Keratinocyte (primary cell): ENCODE data around the gene KCNAB2.

Experiments
- CTCF ChIP-seq, 3 experiments: IDR thresholded peaks in 1 of 3; conservative IDR thresholded peaks in 1 of 3; optimal IDR thresholded peaks in 1 of 3; 2 replicates in 2 of 3; 3 replicates in 1 of 3; pipeline versions ENCODE3 to v1.5.1; 2011; ENCODE audit warnings: low read length in 3 of 3, mild to moderate bottlenecking in 3 of 3, moderate library complexity in 2 of 3, control low read depth in 1 of 3, inconsistent platforms in 1 of 3; ENCODE audit not compliant: insufficient read depth in 2 of 3; ENCODE audit errors: extremely low read depth in 1 of 3
- EZH2 ChIP-seq: IDR thresholded peaks from one replicate; pipeline ENCODE4 v1.6.1; 2012; ENCODE audit warnings: inconsistent platforms, mild to moderate bottlenecking, low read length, moderate library complexity

GRCh38 chr1:6123083-6123482, 77.4 kb downstream of the KCNAB2 start:
- TF ChIP-seq CTCF (optimal IDR thresholded peaks at IDR 0.05 in 1 of 3, IDR thresholded peaks at IDR 0.05 in 1 of 3, conservative IDR thresholded peaks at IDR 0.05 in 1 of 3; ENCODE audit: extremely low read depth in 1 of 3, insufficient read depth in 2 of 3, low read length in 3 of 3) (no peak), EZH2 (no peak)
